Measurements from ENCODE around the gene SBF2.

Gene SBF2

GRCh38 chr11:9838229-9838628 is 455.8 kb downstream of the SBF2 start:
- DNase-seq = no peak

- DNase-seq = no peak
These were observed 459.7 kb downstream of the SBF2 start for GRCh38 chr11:9834291-9834690.

GRCh38 chr11:9831122-9831521 is 462.9 kb downstream of the SBF2 start:
- DNase-seq = no peak

GRCh38 chr11:9827708-9828107 is 466.3 kb downstream of the SBF2 start:
- no peak for DNase-seq

DNA sequence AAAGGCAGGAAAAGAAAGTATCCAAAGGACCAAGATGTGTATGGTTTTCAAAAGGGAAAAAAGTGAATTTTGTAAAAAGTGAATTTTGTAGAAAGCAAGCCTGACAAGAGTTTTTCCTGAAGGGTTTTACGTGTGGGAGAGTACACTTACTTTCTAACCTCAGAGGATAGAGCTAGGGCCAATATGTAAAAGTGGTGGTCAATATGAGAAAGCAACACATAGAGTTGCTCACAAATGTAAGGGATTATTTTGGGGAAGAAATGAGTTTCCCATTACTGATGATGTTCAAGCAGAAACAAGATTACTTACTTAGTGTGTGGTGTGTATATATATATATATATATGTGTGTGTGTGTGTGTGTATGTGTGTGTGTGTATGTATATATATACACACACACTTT is 467.6 kb downstream of the SBF2 start:
- no peak for DNase-seq

DNA sequence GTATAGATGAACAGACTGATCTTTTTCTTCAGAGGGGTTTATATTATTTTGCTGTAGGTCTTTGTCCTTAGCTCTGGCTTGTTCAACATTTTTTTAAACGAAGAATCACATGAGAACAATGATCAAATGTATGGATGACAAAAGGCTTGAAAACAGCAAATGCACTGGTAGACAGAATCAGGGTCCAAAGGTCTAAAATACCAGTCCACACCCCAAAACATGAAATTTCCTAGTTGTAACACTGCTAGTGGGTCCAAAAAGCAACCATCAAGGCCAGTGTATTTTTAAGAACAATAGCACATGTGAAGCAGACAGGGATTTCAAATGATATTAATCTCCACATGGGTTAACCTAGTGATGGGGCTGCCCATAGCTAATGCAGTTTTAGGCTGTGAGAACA is 468.1 kb downstream of the SBF2 start:
- DNase-seq = no peak

GRCh38 chr11:9825315-9825714 is 468.7 kb downstream of the SBF2 start:
- DNase-seq = no peak

GRCh38 chr11:9823887-9824385 is 470.1 kb downstream of the SBF2 start:
- no peak for DNase-seq

DNA sequence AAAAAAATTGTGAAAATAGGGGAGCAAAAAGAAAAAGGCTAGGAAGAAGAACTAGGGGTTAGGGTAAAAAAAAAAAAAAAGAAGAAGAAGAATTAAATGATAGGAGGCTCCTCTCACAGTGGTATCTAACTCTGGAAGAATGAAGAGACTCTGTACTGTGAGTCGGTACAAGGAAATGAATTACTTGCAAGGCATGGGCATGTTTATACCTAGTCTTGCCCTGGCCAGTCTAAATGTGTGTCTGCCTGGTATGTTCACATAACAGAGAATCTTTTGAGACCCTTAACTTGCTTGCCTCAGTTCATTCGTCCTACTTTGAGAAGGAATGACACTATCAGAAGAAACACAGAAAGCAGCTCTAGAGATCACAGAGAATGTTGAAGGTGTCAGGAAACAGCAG is 470.6 kb downstream of the SBF2 start:
- DNase-seq = no peak

DNA sequence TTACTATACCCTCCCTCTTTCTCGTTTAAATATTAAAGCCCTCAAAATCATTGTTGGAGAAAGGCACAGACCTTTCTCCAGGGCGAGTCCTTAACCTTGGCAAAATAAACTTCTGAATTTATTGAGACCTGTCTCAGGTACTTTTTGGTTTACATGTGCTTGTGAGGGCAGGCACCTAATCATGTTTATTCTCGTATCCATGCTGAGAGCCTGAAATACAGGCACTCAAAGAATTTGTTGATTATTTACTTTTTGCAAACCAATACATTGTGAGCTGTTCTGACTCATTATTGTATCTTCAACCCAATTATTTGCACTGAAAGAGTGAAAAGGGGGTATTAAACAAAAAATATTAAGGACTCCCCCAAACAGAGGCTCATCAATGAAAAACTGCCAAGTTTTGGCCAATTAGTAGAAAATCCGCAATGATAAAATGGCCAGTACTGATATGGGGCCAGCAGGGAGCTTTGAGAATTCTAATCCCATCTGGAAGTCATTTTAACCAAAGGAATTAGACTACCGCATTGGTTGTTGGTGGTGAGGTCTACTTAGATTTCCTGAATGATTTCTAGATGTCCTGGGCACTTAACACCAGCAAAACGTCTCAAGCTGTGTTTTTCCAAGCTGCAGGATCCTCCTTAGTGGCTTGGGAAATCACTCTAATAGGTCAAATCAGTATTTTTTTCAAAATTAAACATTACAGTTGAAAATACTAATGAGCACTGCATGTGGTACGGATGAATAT is 472.8 kb downstream of the SBF2 start:
- DNase-seq = no peak

- no peak for DNase-seq
These were observed 473.8 kb downstream of the SBF2 start for GRCh38 chr11:9820260-9820659.

DNA sequence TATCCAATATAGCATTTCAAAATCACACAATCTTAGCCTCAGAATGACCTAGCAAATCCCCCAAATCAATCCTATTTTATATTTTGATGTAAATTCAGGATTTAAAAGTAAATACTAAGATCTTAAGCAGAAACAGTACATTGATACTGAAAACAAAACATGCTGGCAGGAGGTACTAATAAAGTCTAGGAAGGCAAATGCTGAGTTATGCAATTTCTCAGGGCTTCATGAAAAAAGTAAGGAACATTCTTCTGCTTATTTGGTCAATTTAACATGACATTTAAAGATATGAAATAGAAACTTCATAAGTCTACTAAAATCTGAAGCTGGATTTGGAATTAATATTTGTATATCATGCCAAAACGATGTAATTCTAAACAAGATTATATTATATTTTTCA is 476.8 kb downstream of the SBF2 start:
- no peak for DNase-seq

GRCh38 chr11:9815486-9816136 is 478.4 kb downstream of the SBF2 start:
- no peak for DNase-seq

DNA sequence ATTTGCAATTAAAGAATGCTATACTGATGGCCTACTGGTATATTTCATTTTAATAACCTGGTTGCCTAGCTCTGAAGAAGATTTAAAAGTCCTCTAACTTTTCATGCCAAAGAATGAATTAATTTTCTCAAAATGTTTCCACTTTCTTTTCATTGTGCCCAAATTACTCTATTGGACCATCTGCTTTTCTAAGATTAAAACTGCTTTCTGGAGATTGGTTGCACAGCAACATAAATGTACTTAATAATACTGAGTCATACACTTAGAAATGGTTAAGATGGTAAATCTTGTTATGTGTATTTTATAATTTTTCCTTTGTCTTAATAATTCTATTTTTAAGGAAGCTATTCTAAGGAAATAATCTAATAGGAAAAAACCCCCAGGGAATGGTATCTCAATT is 479.9 kb downstream of the SBF2 start:
- no peak for DNase-seq

DNA sequence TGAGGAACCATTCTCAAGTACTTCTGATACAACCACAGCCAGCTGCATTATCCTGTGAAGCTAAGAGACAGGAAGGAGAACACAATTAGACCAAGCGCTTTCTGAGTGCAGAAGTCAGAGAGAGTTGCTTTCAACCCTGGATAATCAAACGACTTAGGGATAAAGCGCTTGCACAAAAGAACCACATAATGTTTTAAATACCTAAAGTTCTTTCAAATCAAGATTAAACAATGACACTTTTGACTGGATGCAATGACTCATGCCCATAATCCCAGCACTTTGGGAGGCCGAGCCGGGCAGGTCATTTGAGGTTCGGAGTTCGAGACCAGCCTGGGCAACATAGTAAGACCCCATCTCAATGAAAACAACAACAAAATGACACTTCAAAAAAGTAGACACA is 485.1 kb downstream of the SBF2 start:
- DNase-seq = no peak

- no peak for DNase-seq
These were observed 486.9 kb downstream of the SBF2 start for GRCh38 chr11:9806946-9807687.

DNA sequence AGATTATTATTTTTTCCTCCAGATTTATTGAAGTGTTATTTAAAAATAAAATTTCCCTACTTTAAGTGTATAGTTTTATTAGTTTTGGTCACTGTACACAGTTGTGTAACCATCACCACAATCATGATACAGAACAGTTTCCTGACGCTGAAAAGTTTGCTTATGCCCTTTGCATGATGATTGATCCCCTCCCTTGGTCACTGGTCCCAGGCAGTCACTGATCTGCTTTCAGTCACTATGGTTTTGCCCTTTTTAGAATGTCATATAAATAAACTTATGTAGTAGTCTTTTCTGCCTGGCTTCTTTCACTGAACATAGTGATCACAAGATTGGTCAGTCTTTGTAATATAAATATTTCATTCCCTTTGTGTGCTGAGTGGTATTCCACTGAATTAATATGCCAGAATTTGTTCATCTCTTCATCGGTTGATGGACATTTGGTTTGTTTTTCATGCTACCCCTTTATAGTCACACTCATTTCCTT is 489.6 kb downstream of the SBF2 start:
- DNase-seq = no peak

GRCh38 chr11:9803685-9804418 is 490.2 kb downstream of the SBF2 start:
- no peak for DNase-seq

DNA sequence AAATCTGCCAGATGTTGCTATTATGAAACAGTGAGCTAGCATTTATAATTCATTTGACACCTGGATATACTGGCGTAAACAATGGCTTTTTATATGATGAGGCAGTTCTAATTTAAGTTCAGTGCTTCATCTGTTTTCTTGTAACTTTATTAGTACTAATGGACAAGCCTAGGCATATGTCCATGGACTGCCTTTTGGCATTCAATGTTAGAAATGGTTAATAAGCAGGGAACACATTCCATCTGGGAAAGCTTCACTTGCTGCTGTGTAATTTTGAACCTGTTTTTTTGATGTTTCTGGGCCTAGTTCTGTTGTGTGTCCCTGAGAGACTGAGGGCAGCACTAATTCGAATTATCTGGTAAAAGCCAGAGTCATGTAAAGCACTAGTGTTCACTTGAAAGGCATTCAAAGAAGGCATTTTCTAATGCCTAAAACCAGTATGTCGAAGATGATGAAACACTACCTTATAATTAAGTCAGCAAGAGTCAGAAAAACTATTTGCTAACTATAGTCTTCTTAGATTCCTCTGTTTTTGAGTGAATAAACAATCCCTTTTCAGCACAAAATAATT is 491.6 kb downstream of the SBF2 start:
- DNase-seq = no peak

DNA sequence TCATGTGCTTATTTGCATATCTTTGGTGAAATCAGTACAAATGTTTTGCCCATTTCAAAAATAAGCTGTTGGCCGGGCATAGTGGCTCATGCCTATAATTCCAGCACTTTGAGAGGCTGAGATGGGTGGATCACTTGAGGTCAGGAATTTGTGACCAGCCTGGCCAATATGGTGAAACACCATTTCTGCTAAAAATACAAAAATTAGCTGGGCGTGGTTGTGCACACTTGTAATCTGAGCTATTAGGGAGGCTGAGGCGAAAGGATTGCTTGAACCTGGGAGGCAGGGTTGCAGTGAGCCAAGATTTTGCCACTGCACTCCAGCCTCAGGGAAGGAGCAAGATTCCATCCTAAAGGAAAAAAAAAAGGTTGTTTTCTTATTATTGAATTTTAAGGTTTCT is 494.1 kb downstream of the SBF2 start:
- DNase-seq = no peak

DNA sequence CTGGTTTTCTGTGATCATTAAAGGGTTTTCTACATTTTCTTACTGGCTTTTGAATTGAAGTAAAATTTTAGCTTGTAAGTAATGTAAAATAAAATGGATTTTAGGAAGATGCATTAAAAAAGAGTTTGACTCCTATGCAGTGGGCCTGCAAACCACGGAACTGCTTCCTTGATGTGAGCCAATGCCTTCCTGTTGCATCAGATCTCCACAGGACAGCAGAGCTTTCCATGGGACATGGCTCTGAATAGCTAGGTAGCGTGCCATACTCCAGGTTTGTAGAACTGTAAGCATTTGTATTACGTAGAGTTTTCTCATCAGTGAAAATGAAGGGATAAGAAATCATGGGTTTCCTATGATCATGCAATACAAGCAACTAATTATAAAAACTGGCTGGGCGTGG is 496.7 kb downstream of the SBF2 start:
- no peak for DNase-seq

DNA sequence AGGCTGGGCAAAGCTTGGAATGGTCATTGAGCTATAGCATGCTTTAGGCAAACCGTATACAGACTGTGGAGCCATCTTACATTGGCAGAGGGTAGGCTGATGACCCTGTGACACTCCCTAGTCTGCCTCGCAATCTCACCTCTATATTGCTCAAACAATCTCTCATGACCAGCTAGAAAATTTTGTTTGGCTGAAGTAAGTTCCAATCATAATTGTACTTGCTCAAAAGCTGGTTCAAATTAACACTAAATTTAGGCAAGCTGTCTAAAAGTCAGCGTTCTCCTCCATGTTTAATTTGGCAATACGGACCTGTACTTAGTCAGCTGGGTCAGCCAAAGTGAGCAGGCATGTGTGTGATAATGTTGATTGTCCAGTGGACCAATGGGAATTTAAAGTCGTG is 497.2 kb downstream of the SBF2 start:
- no peak for DNase-seq

- no peak for DNase-seq
These were observed 497.8 kb downstream of the SBF2 start for GRCh38 chr11:9796266-9796665.

Measured in stimulated activated CD4-positive, alpha-beta T cell treated with anti-CD3 and anti-CD28 coated beads, Interleukin-2, amount 100 ng/mL, for 48 hours (primary cell).